GM19238 (cell line): ENCODE measurements around the gene RPRD2.
"Not testable (repeated sequence)": the region's sequence is repeated elsewhere in the genome, so short reads cannot be mapped to it uniquely, and the experiment has no call there.

Experiments
- DNase-seq: peaks from one replicate; pipeline ENCODE4 v3.0.0; 2011; ENCODE audit warnings: low spot score; ENCODE audit not compliant: insufficient read length

Gene RPRD2

DNA sequence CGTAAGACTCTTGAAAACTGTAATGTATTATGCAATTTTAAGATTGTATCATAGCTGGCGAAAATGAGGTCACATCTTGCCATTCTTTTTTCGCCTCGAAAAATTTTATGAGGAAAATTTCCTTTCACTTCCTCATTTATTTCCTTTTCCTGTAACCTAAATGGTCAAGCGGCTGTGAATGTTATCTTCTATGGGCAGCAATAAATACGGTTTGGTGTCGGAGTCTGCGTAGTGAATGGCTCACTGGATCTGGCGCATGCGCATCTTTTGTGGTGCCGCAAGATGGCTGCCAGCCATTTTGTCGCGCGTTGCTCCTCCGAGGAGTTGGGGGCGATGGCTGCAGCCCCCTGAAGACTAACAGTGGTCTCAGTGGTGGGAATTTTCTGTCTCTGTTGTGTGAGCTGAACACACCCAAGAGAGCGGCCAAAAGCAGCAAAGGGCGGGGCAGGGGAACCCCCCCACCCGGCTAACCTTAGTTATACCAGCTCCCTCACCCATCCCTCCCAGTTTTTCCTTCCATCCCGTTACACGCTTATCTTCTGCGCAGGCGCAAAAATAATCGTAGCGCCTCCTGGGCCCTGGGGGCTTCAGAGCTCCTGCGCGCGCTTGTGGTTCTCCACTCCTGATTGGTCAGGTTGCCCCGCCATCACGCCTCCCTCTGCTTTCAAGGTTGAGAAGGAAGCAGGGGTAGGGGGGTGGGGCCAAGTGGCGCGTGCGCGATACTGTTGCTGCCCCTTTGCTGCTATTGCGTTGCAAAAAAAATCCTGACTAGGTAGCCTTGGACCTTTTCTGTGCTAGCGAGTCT, at the start of gene RPRD2:
RPRD2 (plus strand) TSS at position 722 of the 805 bp plus-strand sequence. CDS start 568 bp downstream, outside the sequence.
- peak; percentile 87 for DNase-seq

DNA sequence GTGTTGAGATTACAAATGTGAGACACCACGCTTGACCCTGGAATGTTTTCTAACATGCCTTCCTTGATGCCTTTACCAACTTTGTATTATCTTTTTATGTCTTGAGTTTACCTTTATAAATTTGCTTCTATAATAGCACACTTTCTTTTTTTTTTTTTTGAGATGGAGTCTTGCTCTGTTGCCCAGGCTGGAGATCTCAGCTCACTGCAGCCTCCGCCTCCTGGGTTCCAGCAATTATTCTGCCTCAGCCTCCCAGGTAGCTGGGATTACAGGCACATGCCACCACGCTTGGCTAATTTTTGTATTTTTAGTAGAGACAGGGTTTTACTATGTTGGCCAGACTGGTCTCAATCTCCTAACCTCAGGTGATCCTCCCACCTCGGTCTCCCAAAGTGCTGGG, 49.3 kb upstream of the RPRD2 start:
- not testable (repeated sequence) for DNase-seq

DNA sequence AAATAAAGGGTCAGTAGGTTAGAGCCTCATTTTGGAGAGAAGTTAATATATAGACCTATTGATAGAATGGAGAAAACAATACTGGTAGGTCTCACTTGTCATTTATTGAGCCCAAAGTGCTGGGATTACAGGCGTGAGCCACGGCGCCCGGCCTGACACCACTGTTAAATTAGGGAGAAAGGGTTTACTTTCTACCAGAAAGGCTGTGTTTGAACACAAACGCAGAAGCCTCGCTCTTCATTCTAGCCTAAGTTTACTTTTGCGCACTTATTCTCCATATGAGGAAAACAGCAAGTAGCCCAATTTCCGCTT, 43.3 kb upstream of the RPRD2 start:
- no peak for DNase-seq

DNA sequence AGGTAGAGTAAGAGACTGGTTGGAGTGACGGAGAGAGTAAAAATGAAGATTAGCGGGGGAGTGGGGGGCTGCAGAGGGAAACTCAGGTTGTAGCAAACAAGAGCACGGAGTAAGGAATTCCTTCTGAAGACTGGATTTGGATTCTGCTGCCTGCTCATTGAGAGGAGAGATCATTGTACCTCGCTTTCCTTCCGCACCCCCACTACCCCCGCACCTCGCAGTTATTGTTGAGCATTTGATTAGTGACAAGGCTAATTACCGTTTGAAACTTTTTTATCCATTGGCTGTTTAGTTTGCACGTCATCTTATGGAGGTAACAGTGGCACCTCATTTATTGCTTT, 42.2 kb upstream of the RPRD2 start:
- no peak for DNase-seq

DNA sequence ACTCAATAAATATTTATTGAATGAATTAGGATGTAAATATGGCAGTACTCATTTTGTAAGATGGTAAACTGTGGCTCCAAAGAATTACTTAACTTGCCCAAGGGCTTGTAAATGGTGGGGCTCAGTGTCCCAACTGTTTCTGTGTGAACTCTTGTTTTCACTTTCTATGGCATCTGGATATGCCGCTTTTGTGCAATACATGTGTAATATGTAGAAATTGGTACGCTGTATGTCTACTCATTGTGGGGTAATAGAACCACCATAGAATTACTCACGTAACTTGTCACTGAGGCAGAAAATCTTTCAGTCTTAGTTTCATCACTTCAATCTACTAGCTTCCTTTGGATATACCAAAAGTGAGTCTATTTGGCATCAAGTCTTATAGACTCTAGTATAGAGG, 41.6 kb upstream of the RPRD2 start:
- no peak for DNase-seq

DNA sequence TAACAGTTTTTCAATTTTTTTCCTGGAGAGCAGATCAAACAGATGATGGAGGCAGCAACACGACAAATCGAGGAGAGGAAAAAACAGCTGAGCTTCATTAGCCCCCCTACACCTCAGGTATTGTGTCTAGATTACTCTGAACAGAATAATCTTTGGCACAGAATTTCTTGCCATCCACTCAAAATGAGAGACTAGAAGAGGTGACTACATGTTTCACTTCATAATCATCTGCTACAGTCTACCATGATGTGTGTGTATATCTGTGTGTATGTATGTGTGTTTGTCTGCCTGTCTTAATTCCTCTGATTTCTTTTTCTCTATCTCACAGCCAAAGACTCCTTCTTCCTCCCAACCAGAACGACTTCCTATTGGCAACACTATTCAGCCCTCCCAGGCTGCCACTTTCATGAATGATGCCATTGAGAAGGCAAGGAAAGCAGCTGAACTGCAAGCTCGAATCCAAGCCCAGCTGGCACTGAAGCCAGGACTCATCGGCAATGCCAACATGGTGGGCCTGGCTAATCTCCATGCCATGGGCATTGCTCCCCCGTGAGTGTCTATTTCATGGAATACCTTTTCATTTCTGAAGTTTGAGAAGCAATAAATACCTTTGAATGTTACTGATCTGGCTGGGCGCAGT, 31.2 kb upstream of the RPRD2 start:
- DNase-seq, result no peak

DNA sequence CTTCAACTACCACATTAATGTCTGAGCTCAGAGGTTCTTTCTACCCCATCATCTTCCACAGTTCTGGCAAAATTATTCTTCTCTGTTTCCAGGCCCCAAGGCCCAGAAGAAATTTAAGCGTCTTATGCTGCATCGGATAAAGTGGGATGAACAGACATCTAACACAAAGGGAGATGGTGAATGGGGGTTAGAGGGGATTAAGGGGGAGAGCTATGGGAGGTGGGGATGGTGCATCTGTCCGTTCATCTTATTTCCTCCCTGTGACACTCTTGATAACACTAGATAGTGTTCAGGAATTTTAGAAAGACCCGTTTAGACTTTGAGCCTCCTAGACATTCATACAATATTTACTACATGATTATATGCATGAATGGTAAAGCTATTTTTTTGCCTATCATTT, 17.6 kb upstream of the RPRD2 start:
- DNase-seq, result no peak

DNA sequence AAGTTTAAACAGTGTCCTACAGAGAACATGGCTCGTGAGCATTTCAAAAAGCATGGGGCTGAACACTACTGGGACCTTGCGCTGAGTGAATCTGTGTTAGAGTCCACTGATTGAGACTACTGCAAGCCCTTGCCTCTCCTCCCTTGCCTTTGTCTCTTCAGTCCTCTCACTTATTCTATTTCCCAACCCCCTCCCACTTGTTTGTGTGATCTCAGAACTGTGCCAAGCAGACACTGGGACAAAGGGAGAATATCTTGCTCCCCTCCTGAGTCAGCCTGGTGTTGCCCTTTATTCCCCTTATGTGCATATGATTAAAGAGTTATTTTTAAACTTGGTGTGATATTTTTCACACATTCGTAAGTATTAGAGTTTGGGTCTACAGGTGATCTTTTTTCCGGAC, 11.1 kb upstream of the RPRD2 start:
- no peak for DNase-seq

DNA sequence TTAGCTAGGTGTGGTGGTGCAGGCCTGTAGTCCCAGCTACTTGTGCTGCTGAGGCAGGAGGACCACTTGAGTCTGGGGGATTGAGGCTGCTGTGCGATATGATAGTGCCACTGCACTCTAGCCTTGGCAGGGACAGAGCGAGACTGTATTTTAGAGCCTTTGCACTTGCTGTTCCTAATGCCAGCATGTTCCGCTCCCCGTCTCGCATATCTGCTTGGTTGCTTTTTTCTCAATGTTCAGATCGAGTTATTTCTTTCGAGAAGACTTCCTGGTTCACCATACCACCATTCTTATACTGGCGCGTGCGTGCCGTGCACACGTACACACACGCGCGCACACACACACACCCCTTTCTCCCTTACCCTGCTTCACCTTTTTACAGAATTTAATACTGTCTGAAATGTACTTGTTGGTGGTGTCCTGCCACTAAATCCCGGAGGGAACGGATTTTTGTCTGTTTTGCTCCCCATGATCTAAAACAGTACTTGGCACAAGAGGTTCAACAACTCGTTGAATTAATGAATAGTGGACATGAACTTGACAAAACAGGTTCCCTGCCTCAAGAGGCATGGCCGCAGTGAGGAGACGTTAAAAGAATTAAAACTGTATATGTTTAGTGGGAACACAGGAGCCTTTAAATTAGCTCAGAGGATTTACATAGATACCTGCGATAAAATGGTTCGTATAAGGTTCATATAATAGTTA, 1.1 kb upstream of the RPRD2 start:
- no peak for DNase-seq

DNA sequence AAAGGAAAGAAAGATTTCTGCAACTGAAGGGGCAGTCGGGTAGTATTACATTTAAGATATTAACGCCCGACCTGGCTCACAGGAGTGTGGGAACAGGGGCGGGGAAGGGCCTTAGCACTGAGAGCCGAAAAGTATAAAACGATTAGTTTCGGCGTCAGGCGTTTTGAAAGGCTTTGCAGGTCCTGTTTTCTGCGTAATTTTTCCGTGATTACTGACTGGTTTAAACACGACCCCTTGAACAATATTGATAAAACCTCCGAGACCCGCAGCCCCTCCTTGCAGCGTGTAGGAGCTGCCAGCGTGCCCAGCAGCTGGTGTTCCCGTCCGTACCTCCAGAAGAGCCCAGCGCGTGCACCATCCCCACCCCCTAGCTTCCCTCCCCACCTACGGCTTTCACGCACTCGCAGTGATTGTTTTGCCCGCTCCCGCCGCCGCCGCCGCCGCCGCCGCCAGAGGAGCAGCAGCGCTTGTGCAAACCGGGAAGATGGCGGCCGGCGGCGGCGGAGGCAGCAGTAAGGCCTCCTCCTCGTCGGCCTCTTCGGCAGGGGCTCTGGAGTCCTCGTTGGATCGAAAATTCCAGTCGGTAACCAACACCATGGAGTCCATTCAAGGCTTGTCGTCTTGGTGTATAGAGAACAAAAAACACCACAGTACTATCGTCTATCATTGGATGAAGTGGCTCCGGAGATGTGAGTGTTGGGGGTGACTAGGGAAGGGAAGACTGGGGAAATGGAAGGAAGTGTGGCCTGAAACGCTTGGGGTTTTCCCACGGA, 470 bp downstream of the RPRD2 start:
- no peak for DNase-seq

DNA sequence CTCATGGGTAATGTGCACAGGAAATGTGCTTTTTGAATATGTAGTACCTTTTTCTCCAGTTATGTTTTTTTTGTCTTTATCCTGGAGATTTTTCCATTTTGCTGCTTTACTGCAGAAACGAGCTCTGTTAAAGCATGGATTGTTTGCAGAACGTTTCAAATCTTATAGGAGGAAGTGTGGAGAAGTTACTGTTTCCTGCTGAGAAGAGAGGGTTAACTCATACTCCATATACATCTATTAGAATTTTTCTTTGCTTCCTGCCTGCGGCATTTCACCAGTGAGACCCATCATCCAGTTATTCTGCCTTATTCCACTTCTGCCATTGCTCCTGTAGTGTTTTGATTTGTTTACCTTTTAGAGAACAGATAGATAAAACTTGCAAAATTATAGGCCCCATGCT, 2.0 kb downstream of the RPRD2 start:
- DNase-seq, result no peak

DNA sequence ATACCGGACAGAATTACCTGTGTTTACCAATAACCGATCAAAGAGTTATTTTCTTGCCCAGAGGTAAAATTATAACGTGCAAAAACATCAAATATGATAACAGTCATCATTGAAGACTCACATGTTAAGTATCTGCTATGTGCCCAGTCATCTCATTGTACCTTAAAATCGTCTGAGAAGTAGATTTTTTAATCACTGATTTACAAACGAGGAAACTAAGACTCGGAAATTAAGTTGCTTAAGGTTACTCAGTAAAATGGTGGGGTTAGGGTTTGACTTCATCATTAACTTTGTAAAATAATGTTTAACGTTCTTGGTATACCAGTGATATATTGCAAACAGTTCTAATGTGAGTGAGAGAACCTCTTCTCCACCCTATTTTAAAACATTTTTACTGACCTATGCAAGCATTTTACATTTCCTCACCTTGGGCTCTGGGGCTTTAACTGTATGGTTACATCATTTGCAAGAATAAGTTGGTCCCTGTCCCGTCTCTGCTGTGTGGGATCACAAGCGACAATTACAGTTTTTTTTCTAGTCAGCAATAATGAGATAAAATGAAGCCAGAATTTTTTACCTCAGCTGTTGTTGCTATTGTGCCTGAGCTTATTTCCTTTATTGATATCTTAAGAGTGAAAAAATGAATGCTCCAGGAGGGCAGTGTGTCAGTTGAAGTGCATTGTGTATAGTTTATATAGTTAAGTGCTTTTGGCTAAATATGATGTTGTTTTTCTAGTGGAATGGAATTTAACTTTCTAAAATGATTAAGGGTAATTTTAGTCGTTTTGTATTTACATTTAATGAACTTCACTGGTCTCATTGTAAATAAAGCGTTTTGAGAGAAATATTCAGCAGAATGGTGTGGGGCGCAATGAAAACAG, 2.7 kb downstream of the RPRD2 start:
- DNase-seq, result no peak

DNA sequence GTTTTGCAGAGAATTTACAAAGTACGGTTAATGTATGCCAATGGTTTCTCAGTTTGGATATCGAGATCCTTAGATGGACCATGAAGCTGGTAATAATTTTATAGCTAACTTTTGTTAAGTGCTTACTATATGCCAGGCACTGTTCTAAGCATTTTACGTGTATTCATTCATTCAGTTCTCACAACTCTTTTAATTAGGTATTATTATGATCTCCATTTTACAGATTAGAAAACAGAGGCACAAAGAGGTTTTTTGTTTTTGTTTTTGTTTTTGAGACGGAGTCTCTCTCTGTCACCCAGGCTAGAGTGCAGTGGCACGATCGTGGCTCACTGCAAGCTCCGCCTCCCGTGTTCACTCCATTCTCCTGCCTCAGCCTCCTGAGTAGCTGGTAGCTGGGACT, 7.2 kb downstream of the RPRD2 start:
- DNase-seq, result no peak

DNA sequence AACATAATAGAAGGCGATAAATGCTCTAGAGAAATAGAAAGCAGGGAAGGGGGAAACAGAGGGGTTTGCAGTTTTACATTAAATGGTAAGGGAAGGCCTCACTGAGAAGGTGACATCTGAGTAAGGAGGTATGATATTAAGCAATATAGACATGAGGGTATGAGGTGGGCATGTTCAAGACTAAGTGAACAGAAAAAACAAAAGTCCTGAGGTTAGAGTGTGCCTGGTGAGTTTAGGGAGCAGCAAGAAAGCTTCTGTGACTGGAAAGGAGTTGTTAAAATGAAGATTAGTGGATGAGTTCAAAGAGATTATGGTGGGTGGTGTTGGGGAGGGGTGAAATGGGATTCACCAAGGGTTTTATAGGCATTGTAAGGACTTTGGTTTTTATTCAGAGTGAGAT, 8.6 kb downstream of the RPRD2 start:
- DNase-seq, result no peak

DNA sequence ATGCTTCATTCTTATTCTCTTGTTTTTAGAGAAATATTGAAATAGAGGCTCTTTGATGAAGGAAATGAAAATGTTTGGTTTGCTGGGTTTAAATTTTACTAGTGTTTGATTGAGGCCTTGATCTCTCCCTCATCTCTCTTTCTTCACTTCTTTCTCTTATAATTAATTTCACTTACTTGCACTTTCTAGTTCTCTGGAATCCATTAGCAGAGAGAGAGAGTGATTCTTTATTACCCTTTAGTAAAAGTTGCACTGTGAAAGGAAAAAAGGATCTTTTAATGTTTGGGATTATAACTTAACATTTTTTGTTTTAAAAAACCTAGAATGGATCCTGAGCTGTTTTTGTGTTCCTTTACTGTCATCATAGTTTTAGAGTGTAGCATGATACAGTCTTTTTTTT, 12.2 kb downstream of the RPRD2 start:
- no peak for DNase-seq

DNA sequence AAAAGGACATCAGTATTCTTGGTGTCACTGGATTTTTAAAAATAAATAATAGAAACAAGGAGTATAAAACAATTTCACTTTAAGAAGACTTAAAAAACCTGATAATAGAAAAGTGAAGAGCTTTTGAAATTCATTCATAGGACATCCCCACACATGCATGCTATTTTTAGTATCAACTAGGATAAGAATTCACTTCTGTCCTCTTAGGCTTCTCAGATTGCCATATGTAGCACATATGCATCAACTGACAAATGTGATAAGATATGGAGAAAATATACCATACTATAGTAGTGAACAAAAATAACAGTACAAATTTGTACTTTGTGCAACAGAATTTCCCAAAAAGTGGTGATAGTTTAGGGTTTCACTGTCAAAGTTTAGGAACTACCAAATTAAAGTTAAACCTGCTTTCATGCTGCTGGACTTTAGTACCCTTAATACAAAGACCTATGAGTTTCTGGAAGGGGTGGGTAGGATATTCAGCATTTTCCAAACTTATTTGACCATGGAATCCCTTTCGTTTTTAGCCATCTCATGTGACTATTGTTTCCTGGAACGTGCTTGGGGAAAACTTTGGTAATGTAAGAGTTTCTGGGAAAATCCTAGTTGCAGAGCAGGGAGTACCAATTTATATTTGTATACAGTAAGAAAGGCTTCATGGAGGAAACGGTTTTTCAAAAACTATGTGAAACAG, 19.8 kb downstream of the RPRD2 start:
- DNase-seq, result no peak

DNA sequence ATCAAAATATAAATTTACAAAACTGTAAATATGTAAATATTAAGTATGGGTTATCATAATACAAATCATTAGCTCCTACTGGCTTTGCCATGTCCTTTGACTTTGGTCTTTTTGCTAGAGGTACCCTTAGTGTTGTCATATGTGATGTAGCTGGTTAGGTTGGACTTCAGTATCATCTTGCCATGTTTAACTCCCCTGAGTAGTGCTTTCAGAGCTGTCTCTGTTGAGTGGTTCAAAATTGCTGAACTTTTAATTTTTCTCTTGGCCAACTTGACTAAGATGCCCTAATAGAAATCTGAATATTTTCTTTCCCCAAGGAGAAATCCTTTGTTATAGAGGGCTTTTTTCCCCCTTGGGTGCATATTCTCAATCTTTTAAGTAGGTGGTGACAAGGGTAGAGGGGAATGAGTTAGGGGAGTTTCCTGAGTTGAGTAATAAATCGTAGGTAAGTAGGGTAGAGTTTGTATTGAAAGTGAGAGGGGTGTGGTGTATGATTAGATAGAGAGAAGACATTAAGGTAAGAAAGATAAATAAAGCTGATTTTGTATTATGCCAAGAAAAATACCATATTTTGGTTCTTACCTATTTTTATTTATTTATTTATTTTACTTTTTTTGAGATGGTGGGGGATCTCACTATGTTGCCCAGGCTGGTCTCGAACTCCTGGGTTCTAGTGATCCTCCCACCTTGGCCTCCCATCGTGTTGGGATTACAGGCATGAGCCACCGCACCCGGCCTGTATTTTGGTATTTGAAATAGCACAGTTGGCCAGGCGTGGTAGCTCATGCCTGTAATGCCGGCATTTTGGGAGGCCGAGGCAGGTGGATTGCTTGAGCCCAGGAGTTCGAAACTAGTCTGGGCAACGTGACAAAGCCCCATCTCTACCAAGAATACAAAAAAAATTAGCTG, 21.8 kb downstream of the RPRD2 start:
- no peak for DNase-seq

DNA sequence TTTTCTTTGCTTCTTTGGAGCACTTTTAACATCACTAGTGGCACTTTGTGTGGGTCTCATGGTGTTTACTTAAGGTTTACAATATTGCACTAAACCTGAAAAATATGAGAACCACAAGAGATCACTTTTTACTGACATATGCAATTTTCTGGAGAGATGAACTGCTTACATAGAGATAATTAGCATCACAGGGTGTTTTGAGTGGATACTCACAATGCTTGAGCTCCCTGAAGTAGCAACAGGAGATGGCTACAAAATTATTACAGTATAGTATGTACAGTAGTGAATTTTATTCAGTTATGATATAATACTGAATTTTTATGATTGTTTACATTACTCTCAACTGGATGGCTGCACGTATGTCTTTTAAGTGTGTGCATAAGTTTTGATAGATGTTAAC, 22.6 kb downstream of the RPRD2 start:
- DNase-seq, result no peak

DNA sequence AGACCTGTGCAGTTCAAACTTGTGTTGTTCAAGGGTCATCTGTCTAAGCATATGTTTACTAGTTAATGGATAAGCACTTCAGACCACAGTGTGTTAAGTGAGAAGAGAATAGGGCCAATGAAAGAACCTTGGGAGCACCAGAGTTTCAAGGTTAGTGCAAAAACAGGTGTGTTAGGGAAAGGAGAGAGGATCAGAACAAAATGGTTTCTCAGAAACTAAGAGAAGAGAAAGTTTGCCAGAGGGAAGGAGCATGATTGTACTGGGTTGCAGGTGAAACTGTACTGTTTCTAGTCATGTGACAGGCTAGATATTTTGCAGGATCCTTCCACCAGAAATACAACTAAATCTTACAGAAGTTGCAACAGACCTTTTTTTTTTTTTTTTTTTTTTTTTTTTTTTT, 23.3 kb downstream of the RPRD2 start:
- DNase-seq, result no peak
